Liver (tissue), 9 donors: ENCODE results near the gene GALNT16. TPM values are rescaled to one million over a fixed set of nuclear protein-coding genes. Genes with fewer than 3 reads are reported as not detected.

ENCODE experiments used
- DNase-seq: peaks from one replicate; pipeline ENCODE4 v3.0.0-alpha.2; 2017; ENCODE audit warnings: low spot score
- H3K27ac ChIP-seq, 2 donors: one replicate each; pipeline ENCODE4 v1.7.0; 2013; ENCODE audit warnings: inconsistent platforms in 2 of 2, low read length in 2 of 2, control low read depth in 1 of 2, low read depth in 1 of 2, mild to moderate bottlenecking in 1 of 2
- H3K27me3 ChIP-seq, 4 donors: one replicate each; pipeline versions ENCODE4 v1.6.1 to v1.7.0; 2013; ENCODE audit warnings: low read length in 3 of 4, inconsistent platforms in 1 of 4, mild to moderate bottlenecking in 1 of 4, moderate library complexity in 1 of 4; ENCODE audit not compliant: control insufficient read depth in 4 of 4, insufficient read depth in 4 of 4
- H3K36me3 ChIP-seq, 4 donors: one replicate each; pipeline versions ENCODE4 v1.6.1 to v1.7.0; 2013; ENCODE audit warnings: low read length in 3 of 4, mild to moderate bottlenecking in 3 of 4, low read depth in 1 of 4, moderate library complexity in 1 of 4; ENCODE audit not compliant: control insufficient read depth in 4 of 4, insufficient read depth in 3 of 4
- H3K4me1 ChIP-seq, 4 donors: one replicate each; pipeline versions ENCODE4 v1.6.1 to v1.7.0; 2013; ENCODE audit warnings: low read length in 3 of 4, mild to moderate bottlenecking in 3 of 4, moderate library complexity in 1 of 4; ENCODE audit not compliant: control insufficient read depth in 4 of 4, insufficient read depth in 4 of 4
- H3K4me3 ChIP-seq, 3 donors: one replicate each; pipeline versions ENCODE4 v1.6.1 to v1.7.0; 2013; ENCODE audit warnings: low read length in 3 of 3, control low read depth in 1 of 3, low read depth in 1 of 3, mild to moderate bottlenecking in 1 of 3
- H3K9ac ChIP-seq, 2 donors: one replicate each; pipeline ENCODE4 v1.7.0; 2013; ENCODE audit warnings: low read length in 2 of 2, mild to moderate bottlenecking in 2 of 2, moderate library complexity in 2 of 2, control low read depth in 1 of 2, low read depth in 1 of 2
- H3K9me3 ChIP-seq, 4 donors: one replicate each; pipeline versions ENCODE4 v1.6.1 to v1.7.0; 2013; ENCODE audit warnings: low read length in 3 of 4; ENCODE audit not compliant: control insufficient read depth in 4 of 4
- EGR1 ChIP-seq, 2 donors: IDR thresholded peaks; 2 replicates each; pipeline ENCODE4 v1.6.1; 2016 to 2018; ENCODE audit warnings: antibody characterized with exemption in 2 of 2, low read depth in 2 of 2
- FOXA1 ChIP-seq: IDR thresholded peaks from 2 replicates; pipeline ENCODE4 v1.6.1; 2016; ENCODE audit warnings: antibody characterized with exemption
- FOXA2 ChIP-seq: IDR thresholded peaks from 2 replicates; pipeline ENCODE4 v1.6.1; 2016; ENCODE audit warnings: antibody characterized with exemption
- JUND ChIP-seq, 2 donors: IDR thresholded peaks; 2 replicates each; pipeline ENCODE4 v1.6.1; 2016; ENCODE audit warnings: antibody characterized with exemption in 2 of 2
- NR2F2 ChIP-seq: IDR thresholded peaks from 2 replicates; pipeline ENCODE4 v1.6.1; 2016; ENCODE audit warnings: antibody characterized with exemption
- RAD21 ChIP-seq, 2 donors: IDR thresholded peaks; 2 replicates each; pipeline ENCODE4 v1.6.1; 2016; ENCODE audit warnings: antibody characterized with exemption in 2 of 2, mild to moderate bottlenecking in 2 of 2
- RXRA ChIP-seq, 2 donors: IDR thresholded peaks; 2 replicates each; pipeline ENCODE4 v1.6.1; 2017 to 2018; ENCODE audit warnings: antibody characterized with exemption in 2 of 2, mild to moderate bottlenecking in 1 of 2
- WGBS: extraction: QIAGEN DNeasy Blood & Tissue Kit; methylation state at CpG from one replicate; pipeline ENCODE4 v1.1.7; 2013; 5-methylcytosine and 5-hydroxymethylcytosine counted together
- polyA plus RNA-seq, 2 donors: library from polyadenylated mRNA; stranded (reverse) in 1 of 2; unstranded in 1 of 2; fragments of 200-250 nt in 1 of 2; fragments of >200 nt in 1 of 2; fragmentation: Nextera tagmentation in 1 of 2; extraction: Ambion mirVana in 1 of 2; gene quantifications; one replicate each; pipeline versions ENCODE4 v1.2.1 to v1.2.3, GENCODE V29; 2013 to 2015
- total RNA-seq, 2 donors: library from RNA; depleted of rRNA; stranded (reverse); fragments of >200 nt; gene quantifications; one replicate each; pipeline ENCODE4 v1.2.3, GENCODE V29; 2014
- TF ChIP-seq, protein P1 (sequence below): IDR thresholded peaks from 2 replicates; pipeline ENCODE4 v1.6.1; 2016; ENCODE audit warnings: antibody characterized with exemption
- TF ChIP-seq, protein P2 (sequence below): fragments of 150-350 bp; IDR thresholded peaks from 2 replicates; pipeline ENCODE4 v1.5.1; 2017; ENCODE audit warnings: improper control_type of control experiment, low read depth, low read length; ENCODE audit not compliant: missing input control
- TF ChIP-seq, protein P3 (sequence below): IDR thresholded peaks from 2 replicates; pipeline ENCODE4 v1.6.1; 2016; ENCODE audit warnings: antibody characterized with exemption
- TF ChIP-seq, protein P4 (sequence below): IDR thresholded peaks from 2 replicates; pipeline ENCODE4 v1.6.1; 2016; ENCODE audit warnings: antibody characterized with exemption, mild to moderate bottlenecking
- donor health status: healthy.
- donor health status: healthy.
- donor health status: healthy.
- donor health status: healthy.
- donor health status: healthy.

Gene GALNT16
- total and polyA plus RNA-seq, 4 donors = 0.25 to 1.2 (median 0.71) TPM

DNA sequence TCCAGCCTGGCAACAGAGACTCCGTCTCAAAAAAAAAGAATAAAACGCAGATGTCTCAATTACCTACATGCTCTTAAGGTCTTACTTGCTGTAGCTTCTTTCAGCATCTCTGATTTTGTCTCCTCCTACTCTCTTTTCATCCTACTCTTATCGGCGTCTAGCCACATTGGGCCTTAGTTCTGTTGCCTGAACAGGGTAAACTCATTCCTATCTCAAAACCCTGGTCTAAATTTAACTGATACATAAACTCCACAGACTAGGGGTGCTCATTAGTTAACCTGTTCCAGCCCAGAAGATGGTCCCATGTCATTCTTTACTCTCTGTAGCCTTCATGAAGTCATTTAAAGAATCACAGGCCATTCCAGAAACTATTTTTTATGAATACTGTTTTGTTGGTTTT is 35.0 kb upstream of the GALNT16 start:
- DNase-seq = no peak
- Histone ChIP-seq H3K4me3 (no peak overlapping the region), H3K27me3 (no peaks in the 10 kb centered on the region), H3K36me3 (peaks cover 0 to 8% (median 3%) of the 10 kb centered on the region in 4 donors), H3K4me1 (no peaks in the 10 kb centered on the region), H3K9ac (no peak overlapping the region), H3K27ac (no peak overlapping the region), H3K9me3 (no peaks in the 10 kb centered on the region)
- TF ChIP-seq, protein P1, sequence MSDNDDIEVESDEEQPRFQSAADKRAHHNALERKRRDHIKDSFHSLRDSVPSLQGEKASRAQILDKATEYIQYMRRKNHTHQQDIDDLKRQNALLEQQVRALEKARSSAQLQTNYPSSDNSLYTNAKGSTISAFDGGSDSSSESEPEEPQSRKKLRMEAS = no peak
- TF ChIP-seq, protein P2, sequence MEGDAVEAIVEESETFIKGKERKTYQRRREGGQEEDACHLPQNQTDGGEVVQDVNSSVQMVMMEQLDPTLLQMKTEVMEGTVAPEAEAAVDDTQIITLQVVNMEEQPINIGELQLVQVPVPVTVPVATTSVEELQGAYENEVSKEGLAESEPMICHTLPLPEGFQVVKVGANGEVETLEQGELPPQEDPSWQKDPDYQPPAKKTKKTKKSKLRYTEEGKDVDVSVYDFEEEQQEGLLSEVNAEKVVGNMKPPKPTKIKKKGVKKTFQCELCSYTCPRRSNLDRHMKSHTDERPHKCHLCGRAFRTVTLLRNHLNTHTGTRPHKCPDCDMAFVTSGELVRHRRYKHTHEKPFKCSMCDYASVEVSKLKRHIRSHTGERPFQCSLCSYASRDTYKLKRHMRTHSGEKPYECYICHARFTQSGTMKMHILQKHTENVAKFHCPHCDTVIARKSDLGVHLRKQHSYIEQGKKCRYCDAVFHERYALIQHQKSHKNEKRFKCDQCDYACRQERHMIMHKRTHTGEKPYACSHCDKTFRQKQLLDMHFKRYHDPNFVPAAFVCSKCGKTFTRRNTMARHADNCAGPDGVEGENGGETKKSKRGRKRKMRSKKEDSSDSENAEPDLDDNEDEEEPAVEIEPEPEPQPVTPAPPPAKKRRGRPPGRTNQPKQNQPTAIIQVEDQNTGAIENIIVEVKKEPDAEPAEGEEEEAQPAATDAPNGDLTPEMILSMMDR = no peak
- TF ChIP-seq NR2F2 (no peak), EGR1 (IDR thresholded peaks at IDR 0.05; ENCODE audit: low read depth in 2 of 2) (no peak), FOXA1 (no peak), RAD21 (IDR thresholded peaks at IDR 0.05) (no peak), FOXA2 (no peak)
- TF ChIP-seq, protein P3, sequence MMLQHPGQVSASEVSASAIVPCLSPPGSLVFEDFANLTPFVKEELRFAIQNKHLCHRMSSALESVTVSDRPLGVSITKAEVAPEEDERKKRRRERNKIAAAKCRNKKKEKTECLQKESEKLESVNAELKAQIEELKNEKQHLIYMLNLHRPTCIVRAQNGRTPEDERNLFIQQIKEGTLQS = no peak
- 96% methylated on average over 4 of the region's 4 CpGs for WGBS

DNA sequence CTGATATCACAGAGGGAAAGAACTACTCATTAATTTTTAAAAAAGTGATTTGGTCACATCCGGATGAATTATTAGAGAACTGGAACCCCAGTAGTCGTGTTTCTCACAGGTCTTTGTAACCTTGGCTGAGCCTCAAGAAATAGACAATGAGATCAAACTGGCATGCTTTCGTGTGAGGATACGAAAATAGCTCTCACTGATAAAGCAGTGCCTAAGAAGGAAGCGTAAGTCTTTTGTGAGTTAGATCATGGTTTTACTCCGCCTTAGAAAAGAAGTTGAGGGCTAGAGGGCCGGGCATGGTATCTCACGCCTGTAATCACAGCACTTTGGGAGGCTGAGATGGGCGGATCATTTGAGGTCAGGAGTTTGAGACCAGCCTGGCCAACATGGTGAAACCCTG is 33.8 kb upstream of the GALNT16 start:
- H3K4me1 ChIP-seq = no peaks in the 10 kb centered on the region
- H3K4me3 ChIP-seq = no peak overlapping the region
- H3K27ac ChIP-seq = no peak overlapping the region
- no peaks in the 10 kb centered on the region for H3K27me3 ChIP-seq
- H3K9me3 ChIP-seq = no peaks in the 10 kb centered on the region
- H3K9ac ChIP-seq = no peak overlapping the region
- DNase-seq = no peak
- TF ChIP-seq RXRA (IDR thresholded peaks at IDR 0.05) = no peak
- TF ChIP-seq, protein P3 = no peak
- no peak for TF ChIP-seq JUND (IDR thresholded peaks at IDR 0.05)
- WGBS = 81% methylated on average over 9 of the region's 9 CpGs
- peaks cover 0 to 12% (median 6%) of the 10 kb centered on the region in 4 donors for H3K36me3 ChIP-seq

DNA sequence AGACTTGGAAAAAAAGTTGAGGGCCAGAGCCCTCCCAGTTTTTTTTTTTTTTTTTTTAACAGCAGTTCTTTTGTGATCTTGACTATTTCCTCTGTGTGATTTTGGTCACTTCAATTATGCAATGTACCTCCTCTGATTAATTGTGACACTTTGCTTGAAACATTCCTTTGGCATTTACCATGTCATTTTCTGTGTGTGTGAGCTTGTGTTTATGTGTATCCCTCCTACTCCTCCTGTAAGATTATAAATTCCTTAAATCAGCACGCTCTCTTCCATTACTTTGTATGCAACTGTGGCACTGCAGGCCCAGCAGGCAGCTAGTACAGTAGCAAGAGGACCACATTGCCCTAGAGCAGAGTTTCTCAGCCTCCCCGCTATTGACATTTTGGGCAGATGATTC is 33.2 kb upstream of the GALNT16 start:
- H3K9ac ChIP-seq = no peak overlapping the region
- no peak overlapping the region for H3K27ac ChIP-seq
- TF ChIP-seq, protein P4, sequence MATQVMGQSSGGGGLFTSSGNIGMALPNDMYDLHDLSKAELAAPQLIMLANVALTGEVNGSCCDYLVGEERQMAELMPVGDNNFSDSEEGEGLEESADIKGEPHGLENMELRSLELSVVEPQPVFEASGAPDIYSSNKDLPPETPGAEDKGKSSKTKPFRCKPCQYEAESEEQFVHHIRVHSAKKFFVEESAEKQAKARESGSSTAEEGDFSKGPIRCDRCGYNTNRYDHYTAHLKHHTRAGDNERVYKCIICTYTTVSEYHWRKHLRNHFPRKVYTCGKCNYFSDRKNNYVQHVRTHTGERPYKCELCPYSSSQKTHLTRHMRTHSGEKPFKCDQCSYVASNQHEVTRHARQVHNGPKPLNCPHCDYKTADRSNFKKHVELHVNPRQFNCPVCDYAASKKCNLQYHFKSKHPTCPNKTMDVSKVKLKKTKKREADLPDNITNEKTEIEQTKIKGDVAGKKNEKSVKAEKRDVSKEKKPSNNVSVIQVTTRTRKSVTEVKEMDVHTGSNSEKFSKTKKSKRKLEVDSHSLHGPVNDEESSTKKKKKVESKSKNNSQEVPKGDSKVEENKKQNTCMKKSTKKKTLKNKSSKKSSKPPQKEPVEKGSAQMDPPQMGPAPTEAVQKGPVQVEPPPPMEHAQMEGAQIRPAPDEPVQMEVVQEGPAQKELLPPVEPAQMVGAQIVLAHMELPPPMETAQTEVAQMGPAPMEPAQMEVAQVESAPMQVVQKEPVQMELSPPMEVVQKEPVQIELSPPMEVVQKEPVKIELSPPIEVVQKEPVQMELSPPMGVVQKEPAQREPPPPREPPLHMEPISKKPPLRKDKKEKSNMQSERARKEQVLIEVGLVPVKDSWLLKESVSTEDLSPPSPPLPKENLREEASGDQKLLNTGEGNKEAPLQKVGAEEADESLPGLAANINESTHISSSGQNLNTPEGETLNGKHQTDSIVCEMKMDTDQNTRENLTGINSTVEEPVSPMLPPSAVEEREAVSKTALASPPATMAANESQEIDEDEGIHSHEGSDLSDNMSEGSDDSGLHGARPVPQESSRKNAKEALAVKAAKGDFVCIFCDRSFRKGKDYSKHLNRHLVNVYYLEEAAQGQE = no peak
- H3K36me3 ChIP-seq = peaks cover 0 to 12% (median 7%) of the 10 kb centered on the region in 4 donors
- no peak overlapping the region for H3K4me3 ChIP-seq
- H3K4me1 ChIP-seq = no peaks in the 10 kb centered on the region
- DNase-seq = no peak
- no peaks in the 10 kb centered on the region for H3K9me3 ChIP-seq
- WGBS = 97% methylated on average over 2 of the region's 2 CpGs
- H3K27me3 ChIP-seq = no peaks in the 10 kb centered on the region
